Keratinocyte (primary cell): ENCODE results near the gene RFWD3.

Experiments
- EZH2 ChIP-seq: IDR thresholded peaks from one replicate; pipeline ENCODE4 v1.6.1; 2012; ENCODE audit warnings: inconsistent platforms, mild to moderate bottlenecking, low read length, moderate library complexity
- TF ChIP-seq, protein P1 (sequence below), 3 experiments: IDR thresholded peaks in 1 of 3; conservative IDR thresholded peaks in 1 of 3; optimal IDR thresholded peaks in 1 of 3; 2 replicates in 2 of 3; 3 replicates in 1 of 3; pipeline versions ENCODE3 to v1.5.1; 2011; ENCODE audit warnings: low read length in 3 of 3, mild to moderate bottlenecking in 3 of 3, moderate library complexity in 2 of 3, control low read depth in 1 of 3, inconsistent platforms in 1 of 3; ENCODE audit not compliant: insufficient read depth in 2 of 3; ENCODE audit errors: extremely low read depth in 1 of 3

DNA sequence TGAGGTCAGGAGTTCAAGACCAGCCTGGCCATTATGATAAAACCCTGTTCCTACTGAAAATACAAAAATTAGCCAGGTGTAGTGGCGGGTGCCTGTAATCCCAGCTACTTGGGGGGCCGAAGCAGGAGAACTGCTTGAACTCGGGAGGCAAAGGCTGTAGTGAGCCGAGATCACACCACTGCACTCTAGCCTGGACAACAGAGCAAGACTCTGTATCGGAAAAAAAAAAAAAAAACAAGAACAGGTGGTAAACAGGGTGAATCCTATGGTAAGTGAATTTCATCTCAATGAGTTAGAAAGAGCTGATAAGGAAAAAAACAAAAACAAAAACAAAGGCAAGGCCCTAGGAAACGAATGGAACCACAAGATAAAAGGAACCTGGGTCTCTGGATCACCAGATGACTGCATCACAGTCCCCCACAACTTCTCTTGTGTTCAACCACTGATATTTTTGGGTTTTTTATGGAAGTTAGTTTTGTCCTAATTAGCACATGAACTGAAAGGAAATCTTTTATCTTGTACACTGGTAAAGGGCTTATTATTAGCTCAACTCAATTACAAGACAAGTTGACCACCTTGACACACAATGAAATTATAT is 80.7 kb downstream of the RFWD3 start:
- TF ChIP-seq, protein P1, sequence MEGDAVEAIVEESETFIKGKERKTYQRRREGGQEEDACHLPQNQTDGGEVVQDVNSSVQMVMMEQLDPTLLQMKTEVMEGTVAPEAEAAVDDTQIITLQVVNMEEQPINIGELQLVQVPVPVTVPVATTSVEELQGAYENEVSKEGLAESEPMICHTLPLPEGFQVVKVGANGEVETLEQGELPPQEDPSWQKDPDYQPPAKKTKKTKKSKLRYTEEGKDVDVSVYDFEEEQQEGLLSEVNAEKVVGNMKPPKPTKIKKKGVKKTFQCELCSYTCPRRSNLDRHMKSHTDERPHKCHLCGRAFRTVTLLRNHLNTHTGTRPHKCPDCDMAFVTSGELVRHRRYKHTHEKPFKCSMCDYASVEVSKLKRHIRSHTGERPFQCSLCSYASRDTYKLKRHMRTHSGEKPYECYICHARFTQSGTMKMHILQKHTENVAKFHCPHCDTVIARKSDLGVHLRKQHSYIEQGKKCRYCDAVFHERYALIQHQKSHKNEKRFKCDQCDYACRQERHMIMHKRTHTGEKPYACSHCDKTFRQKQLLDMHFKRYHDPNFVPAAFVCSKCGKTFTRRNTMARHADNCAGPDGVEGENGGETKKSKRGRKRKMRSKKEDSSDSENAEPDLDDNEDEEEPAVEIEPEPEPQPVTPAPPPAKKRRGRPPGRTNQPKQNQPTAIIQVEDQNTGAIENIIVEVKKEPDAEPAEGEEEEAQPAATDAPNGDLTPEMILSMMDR (optimal IDR thresholded peaks at IDR 0.05 in 1 of 3, IDR thresholded peaks at IDR 0.05 in 1 of 3, conservative IDR thresholded peaks at IDR 0.05 in 1 of 3; ENCODE audit: extremely low read depth in 1 of 3, insufficient read depth in 2 of 3, low read length in 3 of 3) = no peak
- no peak for TF ChIP-seq EZH2
